ENCODE data around the gene NMRAL1.

GRCh38 chr16:4500272-4500671 is 25.8 kb upstream of the NMRAL1 start:
- TF ChIP-seq CTCF (tag by site-specific recombination; IDR thresholded peaks at IDR 0.05) = no peak
- TF ChIP-seq, protein P1, sequence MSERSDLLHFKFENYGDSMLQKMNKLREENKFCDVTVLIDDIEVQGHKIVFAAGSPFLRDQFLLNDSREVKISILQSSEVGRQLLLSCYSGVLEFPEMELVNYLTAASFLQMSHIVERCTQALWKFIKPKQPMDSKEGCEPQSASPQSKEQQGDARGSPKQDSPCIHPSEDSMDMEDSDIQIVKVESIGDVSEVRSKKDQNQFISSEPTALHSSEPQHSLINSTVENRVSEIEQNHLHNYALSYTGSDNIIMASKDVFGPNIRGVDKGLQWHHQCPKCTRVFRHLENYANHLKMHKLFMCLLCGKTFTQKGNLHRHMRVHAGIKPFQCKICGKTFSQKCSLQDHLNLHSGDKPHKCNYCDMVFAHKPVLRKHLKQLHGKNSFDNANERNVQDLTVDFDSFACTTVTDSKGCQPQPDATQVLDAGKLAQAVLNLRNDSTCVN (tag by site-specific recombination; optimal IDR thresholded peaks at IDR 0.05) = no peak

Data from HEK293 (cell line).